IPS-15b (cell line): ENCODE results near the gene ABLIM1.

ENCODE experiments used
- H3K27me3 ChIP-seq: one replicate; pipeline ENCODE4 v1.6.1; 2013; ENCODE audit warnings: low read length; ENCODE audit not compliant: control insufficient read depth, insufficient read depth
- H3K36me3 ChIP-seq: one replicate; pipeline ENCODE4 v1.6.1; 2013; ENCODE audit warnings: low read length; ENCODE audit not compliant: control insufficient read depth, insufficient read depth
- H3K4me1 ChIP-seq: one replicate; pipeline ENCODE4 v1.6.1; 2013; ENCODE audit warnings: mild to moderate bottlenecking, low read length; ENCODE audit not compliant: control insufficient read depth, insufficient read depth
- H3K4me3 ChIP-seq: one replicate; pipeline ENCODE4 v1.5.1; 2013; ENCODE audit warnings: low read depth, low read length
- H3K9ac ChIP-seq: one replicate; pipeline ENCODE4 v1.6.1; 2013; ENCODE audit warnings: low read depth, mild to moderate bottlenecking, low read length
- H3K9me3 ChIP-seq: one replicate; pipeline ENCODE4 v1.6.1; 2013; ENCODE audit warnings: mild to moderate bottlenecking, low read length; ENCODE audit not compliant: control insufficient read depth, insufficient read depth

Gene ABLIM1

GRCh38 chr10:114534571-114534981, 123.5 kb downstream of the ABLIM1 start:
- Histone ChIP-seq H3K4me1 (peaks cover 9% of the 10 kb centered on the region), H3K4me3 (no peak overlapping the region), H3K36me3 (no peaks in the 10 kb centered on the region), H3K9ac (no peak overlapping the region), H3K9me3 (no peaks in the 10 kb centered on the region), H3K27me3 (peaks cover 3% of the 10 kb centered on the region)

- Histone ChIP-seq H3K4me3 (no peak overlapping the region), H3K36me3 (no peaks in the 10 kb centered on the region), H3K9ac (no peak overlapping the region), H3K4me1 (no peaks in the 10 kb centered on the region), H3K9me3 (no peaks in the 10 kb centered on the region), H3K27me3 (no peaks in the 10 kb centered on the region)
These were observed 125.8 kb downstream of the ABLIM1 start for GRCh38 chr10:114532226-114532625.

DNA sequence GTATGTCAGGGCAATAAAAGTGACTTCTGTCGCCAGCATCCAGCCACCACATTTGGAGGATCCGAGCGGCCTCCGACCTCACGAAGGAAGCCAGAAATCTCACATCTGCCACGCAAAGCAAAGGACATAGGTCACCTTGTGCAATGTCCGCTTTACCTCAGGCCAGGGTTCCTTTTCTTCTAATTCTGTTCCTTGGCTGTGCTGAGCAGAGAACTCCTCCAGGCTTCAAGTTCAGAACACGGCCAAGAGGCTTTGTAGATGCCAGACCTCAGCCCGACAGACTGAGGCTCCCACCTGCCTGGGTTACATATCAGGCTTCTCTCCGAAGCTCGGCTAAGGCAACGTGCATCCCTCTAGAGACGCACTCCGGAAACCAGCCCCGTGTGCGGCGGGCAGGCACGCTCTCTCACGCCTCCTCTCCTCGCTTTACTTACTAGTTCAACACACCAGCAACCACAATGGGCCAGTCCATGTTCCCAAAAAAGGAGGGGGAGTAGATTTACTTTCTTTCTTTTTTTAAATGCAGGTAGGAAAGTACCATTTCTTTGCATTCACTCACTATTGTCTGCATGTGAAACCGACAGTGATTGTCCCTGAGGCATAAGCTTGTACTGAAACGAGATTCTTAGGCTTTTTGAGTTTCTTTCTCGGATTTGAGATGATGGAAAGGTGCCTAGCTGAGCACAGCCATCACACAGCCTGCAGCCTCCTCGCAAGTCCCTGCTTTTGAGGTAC, 131.4 kb downstream of the ABLIM1 start:
- Histone ChIP-seq H3K36me3 (no peaks in the 10 kb centered on the region), H3K4me3 (peak overlapping the region; percentile 72), H3K9ac (peak overlapping the region; percentile 70), H3K4me1 (peaks cover 14% of the 10 kb centered on the region), H3K9me3 (no peaks in the 10 kb centered on the region), H3K27me3 (no peaks in the 10 kb centered on the region)

DNA sequence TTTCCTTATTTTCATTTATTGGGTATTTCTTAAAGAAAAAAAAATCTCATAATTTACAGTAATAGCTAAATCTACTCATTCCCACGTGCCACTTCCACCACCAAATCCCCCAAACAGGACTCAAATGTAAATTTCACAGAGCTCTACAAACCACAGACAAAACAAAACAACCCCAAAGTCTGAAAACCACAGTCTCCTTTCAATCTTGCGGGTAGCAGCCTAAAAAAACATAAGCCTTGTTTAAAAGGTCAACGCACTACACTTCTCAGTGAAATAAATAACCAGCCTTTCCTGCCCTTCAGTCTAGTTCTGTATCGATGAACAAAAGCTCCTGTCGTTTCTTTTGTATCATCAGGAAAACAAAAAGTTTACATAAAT, 132.0 kb downstream of the ABLIM1 start:
- Histone ChIP-seq H3K36me3 (no peaks in the 10 kb centered on the region), H3K9me3 (no peaks in the 10 kb centered on the region), H3K4me1 (peaks cover 14% of the 10 kb centered on the region), H3K27me3 (no peaks in the 10 kb centered on the region), H3K9ac (peak overlapping the region; percentile 70), H3K4me3 (peak overlapping the region; percentile 72)

DNA sequence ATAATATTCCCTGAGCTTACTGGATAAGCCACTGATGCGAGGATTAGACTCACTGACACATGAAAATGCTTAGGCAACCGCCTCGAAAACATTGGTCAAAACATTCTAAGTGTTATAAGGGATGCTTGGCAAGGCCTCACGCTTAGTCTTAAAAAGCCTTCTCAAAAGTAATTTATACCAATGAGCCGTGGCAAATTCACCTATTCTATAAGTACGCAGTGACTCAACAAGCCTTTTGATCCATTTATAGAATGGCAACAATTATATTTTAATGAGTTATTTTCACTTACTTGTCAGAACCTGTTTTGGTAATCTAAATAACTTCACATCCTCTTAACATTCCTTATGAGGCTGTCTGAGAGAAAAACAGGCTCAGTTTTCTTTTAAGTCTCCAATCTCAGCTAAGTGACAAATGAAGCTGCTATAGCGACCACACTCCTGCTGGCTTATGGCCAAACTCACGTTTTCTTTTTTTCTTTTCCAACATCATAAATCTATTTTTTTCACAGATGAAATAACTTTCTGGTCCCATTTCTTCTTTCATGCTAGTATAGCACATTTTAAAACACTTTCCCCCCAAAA, 132.6 kb downstream of the ABLIM1 start:
- H3K36me3 ChIP-seq: no peaks in the 10 kb centered on the region
- H3K27me3 ChIP-seq: no peaks in the 10 kb centered on the region
- no peaks in the 10 kb centered on the region for H3K9me3 ChIP-seq
- H3K4me3 ChIP-seq: no peak overlapping the region
- H3K9ac ChIP-seq: no peak overlapping the region
- H3K4me1 ChIP-seq: peaks cover 14% of the 10 kb centered on the region

- no peak overlapping the region for H3K9ac ChIP-seq
- H3K4me3 ChIP-seq: no peak overlapping the region
- peaks cover 18% of the 10 kb centered on the region for H3K4me1 ChIP-seq
These were observed 134.2 kb downstream of the ABLIM1 start for GRCh38 chr10:114523876-114524275.

DNA sequence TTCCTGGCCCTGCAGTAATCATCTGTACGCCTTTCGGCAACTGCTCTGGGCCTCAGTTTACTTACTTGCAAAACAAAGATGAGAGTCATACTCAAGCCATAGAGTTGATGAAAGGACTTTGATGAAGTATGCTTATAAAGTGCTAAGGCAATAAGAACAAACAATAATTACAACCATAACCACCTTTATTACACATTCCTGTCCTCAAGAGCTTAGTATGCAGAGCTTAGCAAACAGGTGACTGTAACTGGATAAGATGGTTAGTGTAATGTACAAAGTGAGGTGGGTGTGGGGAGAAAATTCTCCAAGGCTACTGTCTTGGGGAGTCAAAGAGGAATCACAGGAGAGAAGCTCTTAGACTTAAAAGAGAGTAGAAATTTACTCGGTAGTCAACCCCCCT, 136.8 kb downstream of the ABLIM1 start:
- H3K4me1 ChIP-seq: peaks cover 20% of the 10 kb centered on the region
- no peaks in the 10 kb centered on the region for H3K9me3 ChIP-seq
- H3K4me3 ChIP-seq: no peak overlapping the region
- H3K36me3 ChIP-seq: no peaks in the 10 kb centered on the region
- H3K27me3 ChIP-seq: no peaks in the 10 kb centered on the region
- H3K9ac ChIP-seq: no peak overlapping the region

More at GRCh38 chr10:114523876-114524275, 134.2 kb downstream of the ABLIM1 start:
- Histone ChIP-seq H3K27me3 (no peaks in the 10 kb centered on the region), H3K36me3 (no peaks in the 10 kb centered on the region), H3K9me3 (no peaks in the 10 kb centered on the region)

DNA sequence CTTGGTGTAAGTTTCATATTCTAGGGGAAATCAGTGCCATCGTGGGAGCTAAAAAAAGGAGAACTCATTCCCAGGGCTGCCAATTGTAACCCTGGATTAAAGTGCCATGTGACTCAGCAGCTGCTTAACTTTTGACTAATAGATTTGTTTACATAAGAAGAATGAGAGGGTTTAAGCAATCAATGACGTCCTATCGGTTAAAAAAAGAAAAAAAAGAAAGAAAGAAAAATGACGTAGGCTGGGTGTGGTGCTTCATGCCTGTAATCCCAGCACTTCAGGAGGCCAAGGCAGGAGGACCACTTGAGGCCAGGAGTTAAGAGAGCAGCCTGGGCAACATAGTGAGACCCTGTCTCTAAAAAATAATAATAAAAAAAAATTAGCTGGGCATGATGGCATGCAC, 137.6 kb downstream of the ABLIM1 start:
- Histone ChIP-seq H3K36me3 (no peaks in the 10 kb centered on the region), H3K27me3 (no peaks in the 10 kb centered on the region), H3K9me3 (no peaks in the 10 kb centered on the region), H3K4me1 (peaks cover 20% of the 10 kb centered on the region), H3K9ac (no peak overlapping the region), H3K4me3 (no peak overlapping the region)

DNA sequence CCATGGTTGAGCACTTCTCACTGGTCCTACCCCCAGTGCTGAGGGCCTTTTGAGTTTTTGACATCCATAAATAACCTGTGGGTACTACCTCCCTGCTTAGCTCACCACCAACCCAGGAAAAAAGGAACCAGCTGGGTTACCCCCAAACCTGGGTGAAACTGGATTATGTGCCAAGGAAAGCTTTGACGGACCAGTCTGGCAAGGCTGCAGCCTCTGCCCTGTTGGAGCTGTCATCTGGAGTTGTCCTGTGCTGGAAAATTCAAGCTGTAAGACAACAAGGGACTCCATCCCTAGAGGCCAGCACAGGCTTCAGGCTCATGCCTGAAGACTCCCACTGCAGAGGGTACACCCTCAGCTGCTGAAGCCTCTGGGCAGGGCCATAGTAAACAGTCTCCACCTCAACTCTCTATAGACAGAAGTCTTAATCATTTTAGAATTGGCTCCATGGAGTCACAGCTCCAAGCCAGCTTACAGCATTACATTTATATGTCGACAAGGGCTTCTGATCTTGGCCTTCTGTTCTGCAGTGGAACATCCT, 138.2 kb downstream of the ABLIM1 start:
- Histone ChIP-seq H3K4me3 (no peak overlapping the region), H3K36me3 (no peaks in the 10 kb centered on the region), H3K9me3 (no peaks in the 10 kb centered on the region), H3K27me3 (no peaks in the 10 kb centered on the region), H3K4me1 (peaks cover 20% of the 10 kb centered on the region), H3K9ac (no peak overlapping the region)

DNA sequence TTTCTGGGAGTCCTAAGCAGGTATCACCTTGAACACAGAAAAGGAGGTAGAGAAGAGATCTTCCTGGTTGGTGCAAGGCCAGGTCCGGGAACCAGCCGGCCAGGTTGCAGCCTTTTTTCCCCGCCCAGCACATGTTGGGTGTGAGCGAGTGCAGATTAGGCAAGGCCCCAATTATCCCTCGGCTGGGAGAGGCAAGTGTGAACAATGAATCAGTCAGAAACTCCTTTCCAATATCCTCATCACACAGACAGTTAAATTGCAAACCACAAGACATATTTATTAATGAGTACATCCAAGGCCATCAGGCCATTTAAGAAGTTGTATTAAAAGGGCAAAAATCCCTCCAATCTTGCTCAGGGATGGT, 138.8 kb downstream of the ABLIM1 start:
- Histone ChIP-seq H3K9ac (no peak overlapping the region), H3K4me3 (no peak overlapping the region), H3K9me3 (no peaks in the 10 kb centered on the region), H3K4me1 (peaks cover 20% of the 10 kb centered on the region), H3K27me3 (no peaks in the 10 kb centered on the region), H3K36me3 (no peaks in the 10 kb centered on the region)

- H3K36me3 ChIP-seq: no peaks in the 10 kb centered on the region
- H3K4me3 ChIP-seq: no peak overlapping the region
- H3K4me1 ChIP-seq: peaks cover 20% of the 10 kb centered on the region
- no peaks in the 10 kb centered on the region for H3K27me3 ChIP-seq
- peak overlapping the region; percentile 39 for H3K9ac ChIP-seq
- no peaks in the 10 kb centered on the region for H3K9me3 ChIP-seq
These were observed 139.4 kb downstream of the ABLIM1 start for GRCh38 chr10:114518401-114519305.
